Fibroblast of skin of left biceps (primary cell): ENCODE data around the gene POLL.
"Not testable (repeated sequence)": the region's sequence is repeated elsewhere in the genome, so short reads cannot be mapped to it uniquely, and the experiment has no call there.

Experiments used
- DNase-seq, 2 experiments: peaks; one replicate each; pipeline ENCODE4 v3.0.0-alpha.2; 2013; ENCODE audit warnings: low read depth in 2 of 2

The POLL gene

GRCh38 chr10:101587725-101588653 is at the start of gene POLL, which contains the start of gene DPCD:
TSS of gene POLL (minus strand) at chr10:101588257. CDS start at chr10:101587360, 897 bp downstream.
TSS of gene DPCD (plus strand) at chr10:101588321. CDS start at chr10:101588337, 16 bp downstream.
- DNase-seq: peak; percentile 79 to 82

- not testable (repeated sequence) for DNase-seq
Measured at GRCh38 chr10:101633510-101633909, 45.5 kb upstream of the POLL start.

- no peak for DNase-seq
Measured at GRCh38 chr10:101631821-101632475, 43.9 kb upstream of the POLL start.

GRCh38 chr10:101630633-101630920 is 42.5 kb upstream of the POLL start:
- no peak for DNase-seq

GRCh38 chr10:101629837-101630632 is 42.0 kb upstream of the POLL start:
- no peak for DNase-seq

- DNase-seq: no peak
Measured at GRCh38 chr10:101625821-101626412, 37.9 kb upstream of the POLL start.

- no peak for DNase-seq
Measured at GRCh38 chr10:101624526-101625102, 36.6 kb upstream of the POLL start.

- no peak for DNase-seq
Measured at GRCh38 chr10:101623528-101623927, 35.5 kb upstream of the POLL start.

- no peak for DNase-seq
Measured at GRCh38 chr10:101619983-101620382, 31.9 kb upstream of the POLL start.

- no peak for DNase-seq
Measured at GRCh38 chr10:101618871-101619270, 30.8 kb upstream of the POLL start.

GRCh38 chr10:101617824-101618568 is 29.9 kb upstream of the POLL start:
- no peak for DNase-seq

GRCh38 chr10:101617102-101617823 is 29.2 kb upstream of the POLL start:
- DNase-seq: no peak

- no peak for DNase-seq
Measured at GRCh38 chr10:101616415-101617101, 28.5 kb upstream of the POLL start.

- DNase-seq: no peak
Measured at GRCh38 chr10:101615525-101616116, 27.6 kb upstream of the POLL start.

- DNase-seq: no peak
Measured at GRCh38 chr10:101614663-101615524, 26.8 kb upstream of the POLL start.

- no peak for DNase-seq
Measured at GRCh38 chr10:101613646-101614045, 25.6 kb upstream of the POLL start.

- no peak for DNase-seq
Measured at GRCh38 chr10:101612872-101613271, 24.8 kb upstream of the POLL start.

- DNase-seq: no peak
Measured at GRCh38 chr10:101612086-101612485, 24.0 kb upstream of the POLL start.
